OCI-LY1 (cell line): ENCODE data around the gene SLIT3.

ENCODE experiments used
- CTCF ChIP-seq: fragments of 200-600 bp; sonication (generic), shearing (Covaris generic); IDR thresholded peaks from 2 replicates; pipeline ENCODE4 v1.5.1; 2017; ENCODE audit warnings: mild to moderate bottlenecking, antibody characterized with exemption, low read length, moderate library complexity, mixed read lengths
- EZH2 ChIP-seq: fragments of 200-600 bp; sonication (generic), shearing (Covaris generic); IDR thresholded peaks from 2 replicates; pipeline ENCODE4 v1.8.0; 2017; ENCODE audit warnings: borderline replicate concordance, mixed run types, mild to moderate bottlenecking, antibody characterized with exemption, low read length, moderate library complexity, mixed read lengths

GRCh38 chr5:168879331-168879730 lies 421.6 kb downstream of the SLIT3 start:
- TF ChIP-seq EZH2 (no peak), CTCF (no peak)
